Colonic mucosa (tissue), 4 donors: ENCODE data around the gene HTATSF1. TPM values are rescaled to one million over a fixed set of nuclear protein-coding genes. Genes with fewer than 3 reads are reported as not detected.

Experiments used
- DNase-seq: peaks from one replicate; pipeline ENCODE4 v3.0.0-alpha.2; 2020
- H3K27ac ChIP-seq: fragments of 200-600 bp; one replicate; pipeline ENCODE4 v1.8.0; 2021
- H3K27me3 ChIP-seq: fragments of 200-600 bp; one replicate; pipeline ENCODE4 v1.8.0; 2021
- H3K36me3 ChIP-seq: fragments of 200-600 bp; one replicate; pipeline ENCODE4 v1.8.0; 2021
- H3K4me1 ChIP-seq: fragments of 200-600 bp; one replicate; pipeline ENCODE4 v1.8.0; 2021; ENCODE audit warnings: mild to moderate bottlenecking
- H3K4me3 ChIP-seq: fragments of 200-600 bp; one replicate; pipeline ENCODE4 v1.8.0; 2021
- H3K9ac ChIP-seq, 2 donors: one replicate each; pipeline ENCODE4 v1.7.0; 2013; ENCODE audit warnings: control low read depth in 2 of 2, low read depth in 2 of 2, low read length in 2 of 2
- H3K9me3 ChIP-seq: fragments of 200-600 bp; one replicate; pipeline ENCODE4 v1.8.0; 2021
- CTCF ChIP-seq: fragments of 200-600 bp; IDR thresholded peaks from one replicate; pipeline ENCODE4 v1.8.0; 2022; ENCODE audit warnings: antibody characterized with exemption, mild to moderate bottlenecking
- intact Hi-C: fragments of 100-400 bp; cut with DNase I; formaldehyde crosslinking; loops from one replicate; pipeline ENCODE4 v1.14.1; 2022
- microRNA-seq: library from miRNA; unstranded; fragments of <30 nt; microRNA quantifications from one replicate; pipeline ENCODE4, GENCODE V29; 2019
- total RNA-seq, 2 donors: library from RNA; stranded (reverse); fragmentation: NEBNext Ultra II Directional in 1 of 2; extraction: Animal tissue kit (Norgen Biotek cat#: 25700) in 1 of 2; gene quantifications; one replicate each; pipeline ENCODE4 v1.2.1, GENCODE V29; 2021
- donor health status: healthy.
- donor health status: DM: no; HTN: no; CAD: no.
- donor health status: DM: no; HTN: no; CAD: no.

HTATSF1 gene
- total RNA-seq, 2 donors from 2014 or later = 30.6 to 35.9 TPM

DNA sequence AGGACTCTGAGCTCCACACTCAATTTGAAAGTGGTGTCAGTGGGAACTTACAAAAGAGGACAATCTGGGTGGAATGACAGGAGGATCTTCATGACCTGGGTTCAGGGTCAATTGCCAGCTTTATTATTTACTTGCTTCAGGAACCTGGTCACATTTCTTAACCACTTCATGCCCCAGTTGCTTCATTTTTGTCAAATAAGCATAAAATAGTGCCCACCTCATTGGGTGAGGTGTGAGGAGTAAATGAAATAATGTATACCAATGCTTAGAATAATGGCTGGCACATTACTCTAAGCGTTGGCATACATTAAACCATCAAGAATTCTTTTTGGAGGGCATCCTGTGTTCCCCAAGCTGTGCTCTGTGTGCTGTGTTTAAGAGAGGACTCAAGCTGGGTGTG lies 54.0 kb downstream of the HTATSF1 start:
- TF ChIP-seq CTCF = no peak
- intact Hi-C loops = no loop called here
- no peaks in the 10 kb centered on the region for H3K27me3 ChIP-seq

DNA sequence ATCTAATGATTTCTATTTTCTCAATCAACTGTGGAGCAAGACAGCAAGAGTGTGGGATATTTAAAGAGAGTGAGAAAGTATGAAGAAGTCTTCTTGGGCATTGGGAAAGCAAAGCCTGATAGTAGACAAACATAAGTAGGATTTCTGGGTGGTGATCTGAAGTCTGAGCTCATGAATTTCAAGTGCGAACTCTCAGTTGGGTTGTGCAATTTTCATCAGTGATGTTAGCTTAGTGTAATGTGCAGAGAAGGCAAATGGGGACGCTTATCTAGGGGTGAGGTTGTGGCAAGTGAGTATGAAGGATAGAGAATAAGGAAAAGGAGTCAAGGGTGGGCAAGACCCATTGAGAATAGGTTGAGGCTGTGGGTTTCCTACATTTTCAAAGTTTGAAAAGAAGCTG lies 58.3 kb downstream of the HTATSF1 start:
- no peak for TF ChIP-seq CTCF
- Histone ChIP-seq H3K9ac (no peak overlapping the region), H3K27ac (no peak overlapping the region), H3K9me3 (no peaks in the 10 kb centered on the region), H3K4me3 (no peak overlapping the region), H3K36me3 (no peaks in the 10 kb centered on the region), H3K4me1 (no peaks in the 10 kb centered on the region), H3K27me3 (no peaks in the 10 kb centered on the region)
- DNase-seq = no peak
- intact Hi-C loops = no loop called here

More for the DNA sequence above, 54.0 kb downstream of the HTATSF1 start:
- no peak overlapping the region for H3K27ac ChIP-seq
- DNase-seq = no peak
- no peak overlapping the region for H3K9ac ChIP-seq
- no peaks in the 10 kb centered on the region for H3K36me3 ChIP-seq
- no peaks in the 10 kb centered on the region for H3K9me3 ChIP-seq
- H3K4me1 ChIP-seq = no peaks in the 10 kb centered on the region
- H3K4me3 ChIP-seq = no peak overlapping the region

Small RNA genes within 50 kb of the gene (microRNA-seq; reads per million reads assigned to microRNA genes)
- not detected for gene MIR934

Other genes starting within 250 kb of the HTATSF1 start
- 1 to 10 TPM; 2.8 to 2.9 TPM for gene MAP7D3, start 246.2 kb upstream of the HTATSF1 start, total RNA-seq
- under 1 TPM in 1 of 2 donors, not detected in 1; 0.03 TPM for gene ADGRG4, start 196.6 kb upstream of the HTATSF1 start, total RNA-seq
- not detected for gene BRS3, start 9.6 kb upstream of the HTATSF1 start, total RNA-seq
- gene VGLL1, start 34.6 kb downstream of the HTATSF1 start, total RNA-seq = not detected
- gene CD40LG, start 150.6 kb downstream of the HTATSF1 start, total RNA-seq = under 1 TPM; 0.44 to 0.69 TPM